T-cell (primary cell): Measurements from ENCODE around the gene DLGAP1. TPM values are rescaled to one million over a fixed set of nuclear protein-coding genes. Genes with fewer than 3 reads are reported as not detected.

Experiments used
- ATAC-seq, 4 experiments: fragments of 200-7000 bp in 3 of 4; fragments of 150-1000 bp in 1 of 4; cut with Tn5 transposase; replicated peaks in 1 of 4; 1 replicate in 3 of 4; 2 replicates in 1 of 4; pipeline ENCODE4 v1.10.0; 2021; ENCODE audit warnings: moderate library complexity in 3 of 4, mild to moderate bottlenecking in 2 of 4, moderate number of reproducible peaks in 1 of 4
- CTCF ChIA-PET, 2 donors: fragments of 300-600 bp; sonication (Branson Sonifier 250); formaldehyde crosslinking; loops; one replicate each; lab custom pipeline; 2022; ENCODE audit warnings: antibody characterized with exemption in 2 of 2; lab: Charles Lee
- POLR2A ChIA-PET, 2 donors: fragments of 300-600 bp; sonication (Branson Sonifier 250); formaldehyde crosslinking; loops; one replicate each; lab custom pipeline; 2022; ENCODE audit warnings: antibody characterized with exemption in 2 of 2; lab: Charles Lee
- DNase-seq, 35 experiments: peaks; one replicate each; pipeline versions ENCODE4 v3.0.0 to v3.0.0-alpha.2; 2013 to 2023
- H3K27ac ChIP-seq: one replicate; pipeline ENCODE4 v1.5.1; 2013; ENCODE audit warnings: low read length
- H3K27me3 ChIP-seq, 2 experiments: replicated peaks in 1 of 2; 1 replicate in 1 of 2; 2 replicates in 1 of 2; pipeline versions ENCODE4 v1.6.1 to v1.7.0; 2013; ENCODE audit warnings: low read length in 1 of 2, mixed read lengths in 1 of 2; ENCODE audit not compliant: control insufficient read depth in 2 of 2, insufficient read depth in 2 of 2; ENCODE audit errors: extremely low read depth in 1 of 2
- H3K36me3 ChIP-seq, 2 donors: 1 replicate in 1 of 2; 2 replicates in 1 of 2; pipeline versions ENCODE4 v1.6.1 to v1.7.0; 2013; ENCODE audit warnings: low read length in 1 of 2; ENCODE audit not compliant: control insufficient read depth in 2 of 2, insufficient read depth in 1 of 2; ENCODE audit errors: extremely low read depth in 1 of 2
- H3K4me1 ChIP-seq, 2 experiments: 1 replicate in 1 of 2; 2 replicates in 1 of 2; pipeline versions ENCODE4 v1.6.1 to v1.7.0; 2013; ENCODE audit warnings: low read length in 2 of 2, mixed read lengths in 1 of 2; ENCODE audit not compliant: insufficient read depth in 2 of 2, control insufficient read depth in 1 of 2; ENCODE audit errors: extremely low read depth in 1 of 2
- H3K4me3 ChIP-seq, 2 donors: 1 replicate in 1 of 2; 2 replicates in 1 of 2; pipeline versions ENCODE4 v1.5.1 to v1.7.0; 2013; ENCODE audit warnings: mild to moderate bottlenecking in 2 of 2, low read length in 1 of 2, moderate library complexity in 1 of 2; ENCODE audit not compliant: control insufficient read depth in 1 of 2; ENCODE audit errors: extremely low read depth in 1 of 2
- H3K9me3 ChIP-seq: 2 replicates; pipeline ENCODE4 v1.7.0; 2013
- H3K27ac Mint-ChIP-seq, 2 donors: one replicate each; pipeline ENCODE4 v1.8.0; 2020 to 2021; ENCODE audit warnings: mild to moderate bottlenecking in 2 of 2, mixed read lengths in 2 of 2
- H3K27me3 Mint-ChIP-seq, 2 donors: one replicate each; pipeline ENCODE4 v1.8.0; 2021 to 2022; ENCODE audit warnings: mixed read lengths in 2 of 2
- H3K36me3 Mint-ChIP-seq: one replicate; pipeline ENCODE4 v1.8.0; 2021; ENCODE audit warnings: mixed read lengths
- H3K4me1 Mint-ChIP-seq, 3 donors: one replicate each; pipeline ENCODE4 v1.8.0; 2020 to 2022; ENCODE audit warnings: mixed read lengths in 3 of 3, mild to moderate bottlenecking in 1 of 3
- H3K4me3 Mint-ChIP-seq, 3 donors: one replicate each; pipeline ENCODE4 v1.8.0; 2020 to 2022; ENCODE audit warnings: mild to moderate bottlenecking in 3 of 3, mixed read lengths in 3 of 3, moderate library complexity in 3 of 3
- H3K9me3 Mint-ChIP-seq, 3 donors: one replicate each; pipeline ENCODE4 v1.8.0; 2020 to 2022; ENCODE audit warnings: mixed read lengths in 3 of 3
- WGBS: methylation state at CpG from one replicate; pipeline ENCODE4 v1.1.5; 2013; ENCODE audit warnings: missing lambda C conversion rate; ENCODE audit not compliant: insufficient coverage; 5-methylcytosine and 5-hydroxymethylcytosine counted together
- total RNA-seq, 35 experiments: library from RNA in 6 of 35; stranded (reverse) in 6 of 35; fragments of 120-200 nt in 1 of 35; gene quantifications; one replicate each; pipeline versions ENCODE4 v1.2.1 to v1.2.4 and lab custom pipeline; 2013 to 2026

DLGAP1 gene
- total RNA-seq, 5 donors from 2014 or later (not counting 1 experiment from before 2014, with no cell fraction given), result 0.25 to 1.8 (median 0.26) TPM

- ChIA-PET CTCF (no interaction called here), POLR2A (no interaction called here)
- WGBS, result 64% methylated on average over 1 of the region's 2 CpGs
- no peaks in the 10 kb centered on the region for H3K4me1 Mint-ChIP-seq
- no peak overlapping the region for H3K4me3 Mint-ChIP-seq
- Histone ChIP-seq H3K27ac (no peak overlapping the region), H3K9me3 (no peaks in the 10 kb centered on the region), H3K27me3 (no peaks in the 10 kb centered on the region), H3K36me3 (no peaks in the 10 kb centered on the region), H3K4me3 (no peak overlapping the region), H3K4me1 (no peaks in the 10 kb centered on the region)
- H3K27ac Mint-ChIP-seq, result no peak overlapping the region
- H3K27me3 Mint-ChIP-seq, result peaks cover 14 to 18% of the 10 kb centered on the region in 2 donors
- H3K36me3 Mint-ChIP-seq, result no peaks in the 10 kb centered on the region
- DNase-seq, result no peak
- H3K9me3 Mint-ChIP-seq, result no peaks in the 10 kb centered on the region
- ATAC-seq, result no peak
These were observed 615.5 kb downstream of the DLGAP1 start for GRCh38 chr18:3839581-3839981.

- no peak for DNase-seq
- no peaks in the 10 kb centered on the region for H3K36me3 ChIP-seq
- H3K27ac ChIP-seq, result no peak overlapping the region
- peaks cover 0 to 2% of the 10 kb centered on the region in 2 experiments for H3K27me3 ChIP-seq
- no peak for ATAC-seq
- ChIA-PET POLR2A (no interaction called here), CTCF (no interaction called here)
- H3K27ac Mint-ChIP-seq, result no peak overlapping the region
- H3K4me3 ChIP-seq, result no peak overlapping the region
- no peaks in the 10 kb centered on the region for H3K9me3 ChIP-seq
- H3K27me3 Mint-ChIP-seq, result peaks cover 13 to 18% of the 10 kb centered on the region in 2 donors
- WGBS, result 68% methylated on average over 4 of the region's 12 CpGs
- H3K4me3 Mint-ChIP-seq, result no peak overlapping the region
- H3K4me1 Mint-ChIP-seq, result no peaks in the 10 kb centered on the region
- no peaks in the 10 kb centered on the region for H3K9me3 Mint-ChIP-seq
- H3K36me3 Mint-ChIP-seq, result no peaks in the 10 kb centered on the region
- H3K4me1 ChIP-seq, result no peaks in the 10 kb centered on the region
These were observed 618.4 kb downstream of the DLGAP1 start for GRCh38 chr18:3836483-3837335.

- H3K9me3 ChIP-seq, result no peaks in the 10 kb centered on the region
- H3K9me3 Mint-ChIP-seq, result no peaks in the 10 kb centered on the region
- H3K27me3 Mint-ChIP-seq, result peaks cover 5 to 6% of the 10 kb centered on the region in 2 donors
- H3K27ac ChIP-seq, result no peak overlapping the region
- no peak overlapping the region for H3K27ac Mint-ChIP-seq
- DNase-seq, result no peak
- no peaks in the 10 kb centered on the region for H3K36me3 Mint-ChIP-seq
- no peak overlapping the region for H3K4me3 ChIP-seq
- no peak overlapping the region for H3K4me3 Mint-ChIP-seq
- no peaks in the 10 kb centered on the region for H3K4me1 Mint-ChIP-seq
- H3K36me3 ChIP-seq, result no peaks in the 10 kb centered on the region
- peaks cover 0 to 2% of the 10 kb centered on the region in 2 experiments for H3K27me3 ChIP-seq
- POLR2A ChIA-PET, result no interaction called here
- CTCF ChIA-PET, result no interaction called here
- WGBS, result 80% methylated on average over 1 of the region's 6 CpGs
- no peaks in the 10 kb centered on the region for H3K4me1 ChIP-seq
- ATAC-seq, result no peak
These were observed 623.0 kb downstream of the DLGAP1 start for GRCh38 chr18:3832025-3832638.

GRCh38 chr18:3830604-3831003 lies 624.5 kb downstream of the DLGAP1 start:
- Histone ChIP-seq H3K4me3 (no peak overlapping the region), H3K27ac (no peak overlapping the region), H3K36me3 (no peaks in the 10 kb centered on the region), H3K9me3 (no peaks in the 10 kb centered on the region), H3K4me1 (no peaks in the 10 kb centered on the region), H3K27me3 (peaks cover 0 to 2% of the 10 kb centered on the region in 2 experiments)
- no peak for ATAC-seq
- ChIA-PET CTCF (no interaction called here), POLR2A (interaction anchor here in 1 of 2 donors (0.6 kb wide), 1 partner anchor 52 kb away, joined by 3 read pairs; no protein-coding TSS in a partner anchor)
- H3K27me3 Mint-ChIP-seq, result peaks cover 6 to 16% of the 10 kb centered on the region in 2 donors
- no peaks in the 10 kb centered on the region for H3K36me3 Mint-ChIP-seq
- no peaks in the 10 kb centered on the region for H3K4me1 Mint-ChIP-seq
- no peaks in the 10 kb centered on the region for H3K9me3 Mint-ChIP-seq
- no peak overlapping the region for H3K4me3 Mint-ChIP-seq
- no peak for DNase-seq
- WGBS, result no CpG with 5 or more reads among the region's 1 CpG
- no peak overlapping the region for H3K27ac Mint-ChIP-seq

- Histone ChIP-seq H3K27ac (no peak overlapping the region), H3K27me3 (no peaks in the 10 kb centered on the region), H3K9me3 (no peaks in the 10 kb centered on the region), H3K4me1 (no peaks in the 10 kb centered on the region), H3K36me3 (no peaks in the 10 kb centered on the region), H3K4me3 (no peak overlapping the region)
- 50% methylated on average over 2 of the region's 6 CpGs for WGBS
- no peak overlapping the region for H3K27ac Mint-ChIP-seq
- DNase-seq, result no peak
- no peak for ATAC-seq
- H3K9me3 Mint-ChIP-seq, result no peaks in the 10 kb centered on the region
- H3K27me3 Mint-ChIP-seq, result peaks cover 7 to 15% of the 10 kb centered on the region in 2 donors
- CTCF ChIA-PET, result no interaction called here
- H3K4me1 Mint-ChIP-seq, result no peaks in the 10 kb centered on the region
- H3K36me3 Mint-ChIP-seq, result no peaks in the 10 kb centered on the region
- H3K4me3 Mint-ChIP-seq, result no peak overlapping the region
- POLR2A ChIA-PET, result interaction anchor here in 1 of 2 donors (0.6 kb wide), 1 partner anchor 48 kb away, joined by 5 read pairs; no protein-coding TSS in a partner anchor
These were observed 627.8 kb downstream of the DLGAP1 start for GRCh38 chr18:3827236-3827845.

GRCh38 chr18:3826021-3826420 lies 629.1 kb downstream of the DLGAP1 start:
- DNase-seq, result no peak
- Histone ChIP-seq H3K9me3 (no peaks in the 10 kb centered on the region), H3K4me1 (no peaks in the 10 kb centered on the region), H3K27ac (no peak overlapping the region), H3K36me3 (no peaks in the 10 kb centered on the region), H3K27me3 (no peaks in the 10 kb centered on the region), H3K4me3 (no peak overlapping the region)
- Mint-ChIP-seq H3K27me3 (peaks cover 7 to 15% of the 10 kb centered on the region in 2 donors), H3K9me3 (no peaks in the 10 kb centered on the region), H3K4me3 (no peak overlapping the region), H3K4me1 (no peaks in the 10 kb centered on the region), H3K36me3 (no peaks in the 10 kb centered on the region), H3K27ac (no peak overlapping the region)
- ATAC-seq, result no peak
- ChIA-PET CTCF (no interaction called here), POLR2A (no interaction called here)
- 84% methylated on average over 3 of the region's 4 CpGs for WGBS
